Measurements from ENCODE around the gene RDH5.
"Not testable (repeated sequence)": the region's sequence is repeated elsewhere in the genome, so short reads cannot be mapped to it uniquely, and the experiment has no call there.

Gene RDH5

DNA sequence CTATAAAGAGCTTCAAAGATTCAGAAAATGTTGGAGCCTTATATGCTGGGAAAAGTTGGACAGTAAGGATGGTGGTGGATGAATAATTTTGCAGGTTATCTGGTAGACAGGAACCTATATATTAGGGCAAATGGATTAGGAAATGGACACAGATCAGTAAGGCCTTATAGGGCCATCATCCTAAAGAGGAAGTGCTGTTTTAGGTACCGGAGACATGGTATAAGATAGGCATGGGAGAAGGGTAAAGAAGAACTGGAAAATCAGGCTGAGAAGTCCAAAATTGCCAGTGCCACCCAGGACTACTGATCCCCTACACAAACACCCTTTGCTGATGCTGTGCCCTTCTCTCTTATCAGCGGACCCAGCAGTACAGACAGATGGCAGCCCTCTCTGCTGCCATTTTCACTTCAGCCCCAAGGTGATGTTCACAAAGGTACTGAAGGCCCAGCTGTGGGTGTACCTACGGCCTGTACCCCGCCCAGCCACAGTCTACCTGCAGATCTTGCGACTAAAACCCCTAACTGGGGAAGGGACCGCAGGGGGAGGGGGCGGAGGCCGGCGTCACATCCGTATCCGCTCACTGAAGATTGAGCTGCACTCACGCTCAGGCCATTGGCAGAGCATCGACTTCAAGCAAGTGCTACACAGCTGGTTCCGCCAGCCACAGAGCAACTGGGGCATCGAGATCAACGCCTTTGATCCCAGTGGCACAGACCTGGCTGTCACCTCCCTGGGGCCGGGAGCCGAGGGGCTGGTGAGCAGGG, 28.2 kb downstream of the RDH5 start:
- DNase-seq: no peak

- no peak for DNase-seq
Measured at GRCh38 chr12:55755246-55755645, 35.1 kb downstream of the RDH5 start.

GRCh38 chr12:55757701-55758100, 37.5 kb downstream of the RDH5 start:
- DNase-seq: no peak

GRCh38 chr12:55758575-55758974, 38.4 kb downstream of the RDH5 start:
- not testable (repeated sequence) for DNase-seq

GRCh38 chr12:55760663-55761062, 40.5 kb downstream of the RDH5 start:
- no peak for DNase-seq

GRCh38 chr12:55762646-55763045, 42.5 kb downstream of the RDH5 start:
- DNase-seq: no peak

DNA sequence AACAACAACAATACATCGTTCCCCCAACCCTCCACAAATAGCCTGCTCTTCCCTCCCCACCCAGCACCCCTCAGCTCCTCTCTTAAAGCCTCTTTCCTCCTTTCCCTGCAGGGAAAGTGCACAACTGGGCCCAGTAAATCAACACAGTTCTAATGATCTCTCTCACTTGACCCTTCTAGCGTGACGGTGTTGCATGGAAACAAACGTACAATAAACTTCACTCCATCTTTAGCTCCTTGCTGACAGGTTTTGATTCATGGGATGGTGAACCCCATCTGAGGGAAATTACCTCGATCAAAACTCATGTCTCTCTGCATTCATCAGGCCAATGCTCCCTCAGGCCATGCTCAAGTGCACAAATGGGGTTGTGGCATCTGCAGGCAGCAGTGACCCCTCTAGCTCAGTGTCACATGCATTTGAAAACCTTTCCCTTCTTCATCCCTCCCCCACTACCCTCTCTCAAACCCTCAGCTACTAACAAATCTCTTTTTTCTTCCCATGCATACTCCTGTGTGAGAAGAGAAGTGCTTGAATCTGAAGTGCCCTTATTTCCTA, 45.6 kb downstream of the RDH5 start:
- DNase-seq: no peak

- DNase-seq: no peak
Measured at GRCh38 chr12:55767156-55767555, 47.0 kb downstream of the RDH5 start.

DNA sequence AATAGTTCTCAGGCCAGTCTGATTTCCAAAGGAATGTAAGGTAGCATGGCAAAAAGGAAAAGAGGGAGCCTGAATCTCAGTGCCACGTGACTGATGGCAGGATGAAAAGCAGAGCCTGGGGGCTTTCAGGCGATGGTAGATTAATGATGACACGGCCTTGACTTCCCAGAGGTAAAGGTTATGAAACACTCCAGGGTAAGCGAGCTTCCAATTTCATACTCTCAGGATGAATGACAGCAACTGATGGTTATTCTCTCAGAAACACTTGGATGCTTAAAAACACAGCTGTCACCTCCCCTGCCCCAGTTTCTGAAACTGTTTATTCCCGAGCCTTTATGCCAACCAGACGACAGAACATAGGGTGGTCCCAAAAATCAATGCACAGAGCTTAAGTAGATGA, 51.5 kb downstream of the RDH5 start:
- DNase-seq: no peak

Data from GF-D8 (cell line).